Measurements from ENCODE around the gene MCF2.

- TF ChIP-seq CTCF (IDR thresholded peaks at IDR 0.05) (no peak), POLR2A (IDR thresholded peaks at IDR 0.05) (no peak), EP300 (IDR thresholded peaks at IDR 0.05) (no peak)
These were observed 165.3 kb downstream of the MCF2 start for GRCh38 chrX:139542652-139543051.

All from ovary (tissue), 3 donors.